SK-N-SH treated with all-trans-retinoic acid at 6 μM for 48 hours (cell line): ENCODE results near the gene EDC3.

Experiments
- ATAC-seq: fragments of 200-7000 bp; cut with Tn5 transposase; 3 replicates; pipeline ENCODE4 v1.9.1; 2020; ENCODE audit warnings: mild to moderate bottlenecking, moderate library complexity
- ARNTL ChIP-seq: fragments of 450-650 bp; formaldehyde crosslinking; IDR thresholded peaks from 2 replicates; pipeline ENCODE4 v1.5.0; 2020; ENCODE audit warnings: low read depth, mild to moderate bottlenecking, moderate library complexity, borderline replicate concordance
- BACH2 ChIP-seq: fragments of 250-450 bp; sonication (Bioruptor Pico); IDR thresholded peaks from 2 replicates; pipeline ENCODE4 v1.9.0; 2021; ENCODE audit warnings: mild to moderate bottlenecking, borderline replicate concordance
- CREB5 ChIP-seq: fragments of 250-450 bp; sonication (Bioruptor Pico); IDR thresholded peaks from 2 replicates; pipeline ENCODE4 v1.5.1; 2020; ENCODE audit warnings: low read depth, mild to moderate bottlenecking, moderate library complexity
- CSDC2 ChIP-seq: fragments of 250-450 bp; sonication (Bioruptor Pico); IDR thresholded peaks from 2 replicates; pipeline ENCODE4 v1.5.0; 2020; ENCODE audit warnings: mild to moderate bottlenecking, moderate library complexity
- CSRNP3 ChIP-seq: fragments of 250-450 bp; sonication (Bioruptor Pico); IDR thresholded peaks from 2 replicates; pipeline ENCODE4 v1.5.1; 2021; ENCODE audit warnings: mild to moderate bottlenecking, moderate library complexity
- ESRRG ChIP-seq: fragments of 250-450 bp; sonication (Bioruptor Pico); IDR thresholded peaks from 2 replicates; pipeline ENCODE4 v1.6.1; 2021; ENCODE audit warnings: mild to moderate bottlenecking
- GLIS3 ChIP-seq: fragments of 250-450 bp; sonication (Bioruptor Pico); IDR thresholded peaks from 2 replicates; pipeline ENCODE4 v1.5.0; 2020; ENCODE audit warnings: mild to moderate bottlenecking, moderate library complexity
- ISL1 ChIP-seq: fragments of 250-450 bp; sonication (Bioruptor Pico); IDR thresholded peaks from 2 replicates; pipeline ENCODE4 v2.1.2; 2022; ENCODE audit warnings: mild to moderate bottlenecking, moderate library complexity
- OSR1 ChIP-seq: fragments of 250-450 bp; sonication (Bioruptor Pico); IDR thresholded peaks from 2 replicates; pipeline ENCODE4 v1.8.0; 2022; ENCODE audit warnings: moderate library complexity, mild to moderate bottlenecking, inconsistent platforms
- POU6F1 ChIP-seq: fragments of 250-450 bp; sonication (Bioruptor Pico); IDR thresholded peaks from 2 replicates; pipeline ENCODE4 v1.8.0; 2021; ENCODE audit warnings: low read depth, mild to moderate bottlenecking, moderate library complexity, borderline replicate concordance
- PPARA ChIP-seq: fragments of 250-450 bp; sonication (Bioruptor Pico); IDR thresholded peaks from 2 replicates; pipeline ENCODE4 v1.5.0; 2020; ENCODE audit warnings: mild to moderate bottlenecking, borderline replicate concordance
- RARB ChIP-seq: fragments of 250-450 bp; sonication (Bioruptor Pico); IDR thresholded peaks from 2 replicates; pipeline ENCODE4 v1.8.0; 2021; ENCODE audit warnings: mild to moderate bottlenecking, moderate library complexity
- SNAI2 ChIP-seq: fragments of 250-450 bp; sonication (Bioruptor Pico); IDR thresholded peaks from 2 replicates; pipeline ENCODE4 v1.5.0; 2020; ENCODE audit warnings: mild to moderate bottlenecking, moderate library complexity
- TCF4 ChIP-seq: fragments of 250-450 bp; sonication (Bioruptor Pico); IDR thresholded peaks from 2 replicates; pipeline ENCODE4 v1.8.0; 2021; ENCODE audit warnings: mild to moderate bottlenecking, moderate library complexity, borderline replicate concordance
- TOX ChIP-seq: fragments of 250-450 bp; sonication (Bioruptor Pico); IDR thresholded peaks from 2 replicates; pipeline ENCODE4 v1.8.0; 2021; ENCODE audit warnings: mild to moderate bottlenecking, moderate library complexity, borderline replicate concordance
- TSHZ2 ChIP-seq: fragments of 250-450 bp; sonication (Bioruptor Pico); IDR thresholded peaks from 2 replicates; pipeline ENCODE4 v1.5.0; 2020; ENCODE audit warnings: mild to moderate bottlenecking, moderate library complexity
- ZC3H10 ChIP-seq: fragments of 250-450 bp; sonication (Bioruptor Pico); IDR thresholded peaks from 2 replicates; pipeline ENCODE4 v1.5.1; 2021; ENCODE audit warnings: mild to moderate bottlenecking, moderate library complexity
- ZFP3 ChIP-seq: fragments of 250-450 bp; sonication (Bioruptor Pico); IDR thresholded peaks from 2 replicates; pipeline ENCODE4 v1.5.0; 2020; ENCODE audit warnings: mild to moderate bottlenecking, moderate library complexity
- ZFP30 ChIP-seq: fragments of 450-650 bp; formaldehyde crosslinking; IDR thresholded peaks from 2 replicates; pipeline ENCODE4 v1.5.0; 2022; ENCODE audit warnings: mild to moderate bottlenecking, moderate library complexity
- ZNF70 ChIP-seq: fragments of 450-650 bp; formaldehyde crosslinking; IDR thresholded peaks from 2 replicates; pipeline ENCODE4 v1.5.0; 2020; ENCODE audit warnings: mild to moderate bottlenecking, moderate library complexity
- ZNF8 ChIP-seq: fragments of 450-650 bp; formaldehyde crosslinking; IDR thresholded peaks from 2 replicates; pipeline ENCODE4 v1.5.0; 2020; ENCODE audit warnings: mild to moderate bottlenecking, moderate library complexity

The EDC3 gene

GRCh38 chr15:74627766-74628165, 68.1 kb downstream of the EDC3 start:
- TF ChIP-seq BACH2 (CRISPR knock-in tag) (no peak), ARNTL (no peak), ESRRG (CRISPR knock-in tag) (no peak), ZFP30 (CRISPR knock-in tag) (no peak), GLIS3 (CRISPR knock-in tag) (no peak), TOX (CRISPR knock-in tag) (no peak), ZFP3 (CRISPR knock-in tag) (no peak), SNAI2 (no peak), RARB (no peak), OSR1 (no peak), CSDC2 (CRISPR knock-in tag) (no peak), ZNF70 (CRISPR knock-in tag) (no peak), ZNF8 (CRISPR knock-in tag) (no peak)
- ATAC-seq: no peak

- no peak for ATAC-seq
- no peak for TF ChIP-seq SNAI2
- no peak for TF ChIP-seq RARB
- TF ChIP-seq ISL1: no peak
- TF ChIP-seq ZC3H10 (CRISPR knock-in tag): no peak
- no peak for TF ChIP-seq PPARA
- TF ChIP-seq ARNTL: no peak
- no peak for TF ChIP-seq ZNF8 (CRISPR knock-in tag)
- no peak for TF ChIP-seq POU6F1
- TF ChIP-seq TCF4 (CRISPR knock-in tag): no peak
- no peak for TF ChIP-seq ESRRG (CRISPR knock-in tag)
- no peak for TF ChIP-seq TOX (CRISPR knock-in tag)
- TF ChIP-seq CREB5: no peak
- TF ChIP-seq ZFP3 (CRISPR knock-in tag): no peak
- TF ChIP-seq OSR1: no peak
- no peak for TF ChIP-seq CSDC2 (CRISPR knock-in tag)
- no peak for TF ChIP-seq CSRNP3 (CRISPR knock-in tag)
- no peak for TF ChIP-seq ZNF70 (CRISPR knock-in tag)
- TF ChIP-seq TSHZ2 (CRISPR knock-in tag): no peak
- TF ChIP-seq, all 23 proteins: peak for 0
Measured at GRCh38 chr15:74626752-74627692, 68.8 kb downstream of the EDC3 start.

GRCh38 chr15:74626336-74626735, 69.5 kb downstream of the EDC3 start:
- ATAC-seq: no peak
- TF ChIP-seq ZC3H10 (CRISPR knock-in tag) (no peak), ZNF8 (CRISPR knock-in tag) (no peak), SNAI2 (no peak), CSDC2 (CRISPR knock-in tag) (no peak), GLIS3 (CRISPR knock-in tag) (no peak), TSHZ2 (CRISPR knock-in tag) (no peak), TCF4 (CRISPR knock-in tag) (no peak)
